Prostate gland (tissue), 2 donors: ENCODE results near the gene HPN. TPM values are rescaled to one million over a fixed set of nuclear protein-coding genes. Genes with fewer than 3 reads are reported as not detected.
A peak's percentile ranks its signal among the peaks of the same experiment; 100 is the strongest.
"Not testable (repeated sequence)": the region's sequence is repeated elsewhere in the genome, so short reads cannot be mapped to it uniquely, and the experiment has no call there.

ENCODE experiments used
- DNase-seq: peaks from one replicate; pipeline ENCODE4 v3.0.0-alpha.2; 2019; ENCODE audit warnings: low spot score
- H3K27ac ChIP-seq, 2 donors: fragments of 200-600 bp; sonication (generic); 2 replicates each; pipeline ENCODE4 v1.5.1; 2017 to 2019
- H3K27me3 ChIP-seq: fragments of 200-600 bp; sonication (generic); replicated peaks from 2 replicates; pipeline ENCODE4 v1.5.1; 2019; ENCODE audit not compliant: insufficient read depth
- H3K36me3 ChIP-seq, 2 donors: fragments of 200-600 bp; sonication (generic); 1 replicate in 1 of 2; 2 replicates in 1 of 2; pipeline versions ENCODE4 v1.5.1 to v1.8.1; 2017 to 2019
- H3K4me1 ChIP-seq: fragments of 200-600 bp; sonication (generic); replicated peaks from 2 replicates; pipeline ENCODE4 v1.5.1; 2019
- H3K4me3 ChIP-seq, 2 donors: fragments of 200-600 bp; sonication (generic); 2 replicates each; pipeline ENCODE4 v1.5.1; 2017 to 2019
- H3K9me3 ChIP-seq: fragments of 200-600 bp; sonication (generic); 2 replicates; pipeline ENCODE4 v1.5.1; 2017
- POLR2A ChIP-seq: fragments of 450-650 bp; IDR thresholded peaks from one replicate; pipeline ENCODE4 v1.6.1; 2016; ENCODE audit warnings: antibody characterized with exemption, mild to moderate bottlenecking
- POLR2AphosphoS5 ChIP-seq: sonication (generic); formaldehyde crosslinking; IDR thresholded peaks from one replicate; pipeline ENCODE4 v1.6.1; 2017; ENCODE audit warnings: antibody characterized with exemption
- WGBS: methylation state at CpG from one replicate; pipeline ENCODE4 v1.1.5; 2018; 5-methylcytosine and 5-hydroxymethylcytosine counted together
- intact Hi-C: fragments of 100-400 bp; cut with DNase I; formaldehyde crosslinking; loops from one replicate; pipeline ENCODE4 v1.14.2; 2022
- total RNA-seq, 2 donors: library from RNA; depleted of rRNA; stranded (reverse); fragments of >200 nt; gene quantifications; one replicate each; pipeline ENCODE4 v1.1.0, GENCODE V29; 2016
- TF ChIP-seq, protein P1 (sequence below), 4 experiments: fragments of 200-600 bp in 2 of 4; fragments of 450-650 bp in 2 of 4; sonication (generic) in 2 of 4; IDR thresholded peaks; 1 replicate in 3 of 4; 2 replicates in 1 of 4; pipeline ENCODE4 v1.5.1; 2016 to 2019; ENCODE audit warnings: antibody characterized with exemption in 4 of 4, mild to moderate bottlenecking in 2 of 4, moderate library complexity in 2 of 4

Gene HPN
- total RNA-seq, 2 donors from 2014 or later: 14.8 to 22.6 TPM

DNA sequence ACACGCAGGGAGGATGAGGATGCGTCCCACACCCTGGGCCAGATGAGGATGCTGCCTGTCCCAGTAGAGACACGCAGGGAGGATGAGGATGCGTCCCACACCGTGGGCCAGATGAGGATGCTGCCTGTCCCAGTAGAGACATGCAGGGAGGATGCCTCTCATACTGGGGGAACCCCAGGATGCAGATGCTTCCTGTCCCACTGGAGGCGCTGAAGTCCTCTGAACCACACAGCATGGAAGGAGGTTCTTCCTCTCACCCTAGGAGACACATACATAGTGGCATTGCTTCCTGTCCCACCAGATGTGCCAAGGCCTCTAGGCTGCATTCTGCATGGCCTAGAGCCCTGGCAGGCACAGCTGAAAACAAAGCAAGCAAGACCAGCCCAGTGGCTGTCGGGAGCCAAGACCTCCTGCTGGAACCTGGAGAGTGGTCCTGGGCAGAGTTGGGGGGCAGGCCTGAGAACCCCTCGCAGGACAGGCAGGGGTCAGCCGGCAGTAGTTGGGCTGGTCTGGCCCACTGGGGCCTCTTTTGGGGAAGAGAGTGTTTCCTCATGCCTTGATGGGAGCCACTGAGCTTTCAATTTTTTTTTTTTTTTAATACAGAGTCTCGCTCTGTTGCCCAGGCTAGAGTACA, 4.3 kb downstream of the HPN start:
- 63% methylated on average over 10 of the region's 10 CpGs for WGBS

DNA sequence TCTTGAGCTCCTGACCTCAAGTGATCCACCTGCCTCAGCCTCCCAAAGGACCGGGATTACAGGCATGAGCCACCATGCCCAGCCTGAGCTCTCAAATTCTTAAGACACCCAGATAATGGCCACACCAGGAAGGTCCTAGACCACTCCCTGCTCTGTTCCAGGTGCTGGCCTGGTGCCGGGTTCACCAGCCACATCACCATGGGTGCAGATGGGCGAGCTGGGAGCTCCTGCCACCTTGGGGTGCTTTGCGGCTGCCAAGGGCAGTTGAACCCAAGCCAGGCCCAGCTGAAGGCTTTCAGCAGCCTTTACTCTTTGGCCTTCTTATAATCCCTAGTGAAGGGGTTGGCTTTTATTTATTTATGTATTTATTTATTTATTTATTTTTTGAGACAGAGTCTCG, 4.9 kb downstream of the HPN start:
- Histone ChIP-seq H3K27ac (peak overlapping the region in 1 of 2 donors; percentile 68), H3K27me3 (no peaks in the 10 kb centered on the region), H3K4me3 (no peak overlapping the region), H3K4me1 (peaks cover 18% of the 10 kb centered on the region), H3K9me3 (no peaks in the 10 kb centered on the region), H3K36me3 (no peaks in the 10 kb centered on the region)
- DNase-seq: no peak
- WGBS: 97% methylated on average over 5 of the region's 5 CpGs
- TF ChIP-seq POLR2AphosphoS5: no peak
- intact Hi-C loops: no loop called here

More for the DNA sequence above, 4.3 kb downstream of the HPN start:
- no peak overlapping the region for H3K4me3 ChIP-seq
- DNase-seq: no peak
- H3K27me3 ChIP-seq: no peaks in the 10 kb centered on the region
- intact Hi-C loops: no loop called here
- no peak for TF ChIP-seq POLR2A
- TF ChIP-seq, protein P1, sequence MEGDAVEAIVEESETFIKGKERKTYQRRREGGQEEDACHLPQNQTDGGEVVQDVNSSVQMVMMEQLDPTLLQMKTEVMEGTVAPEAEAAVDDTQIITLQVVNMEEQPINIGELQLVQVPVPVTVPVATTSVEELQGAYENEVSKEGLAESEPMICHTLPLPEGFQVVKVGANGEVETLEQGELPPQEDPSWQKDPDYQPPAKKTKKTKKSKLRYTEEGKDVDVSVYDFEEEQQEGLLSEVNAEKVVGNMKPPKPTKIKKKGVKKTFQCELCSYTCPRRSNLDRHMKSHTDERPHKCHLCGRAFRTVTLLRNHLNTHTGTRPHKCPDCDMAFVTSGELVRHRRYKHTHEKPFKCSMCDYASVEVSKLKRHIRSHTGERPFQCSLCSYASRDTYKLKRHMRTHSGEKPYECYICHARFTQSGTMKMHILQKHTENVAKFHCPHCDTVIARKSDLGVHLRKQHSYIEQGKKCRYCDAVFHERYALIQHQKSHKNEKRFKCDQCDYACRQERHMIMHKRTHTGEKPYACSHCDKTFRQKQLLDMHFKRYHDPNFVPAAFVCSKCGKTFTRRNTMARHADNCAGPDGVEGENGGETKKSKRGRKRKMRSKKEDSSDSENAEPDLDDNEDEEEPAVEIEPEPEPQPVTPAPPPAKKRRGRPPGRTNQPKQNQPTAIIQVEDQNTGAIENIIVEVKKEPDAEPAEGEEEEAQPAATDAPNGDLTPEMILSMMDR (IDR thresholded peaks at IDR 0.05): peak in 2 of 4 experiments; percentile 22 to 24
- H3K27ac ChIP-seq: peak overlapping the region in 1 of 2 donors; percentile 19
- no peaks in the 10 kb centered on the region for H3K36me3 ChIP-seq
- H3K9me3 ChIP-seq: no peaks in the 10 kb centered on the region
- peaks cover 18% of the 10 kb centered on the region for H3K4me1 ChIP-seq

- H3K4me3 ChIP-seq: no peak overlapping the region
- intact Hi-C loops: no loop called here
- TF ChIP-seq POLR2AphosphoS5 (peak; percentile 47), POLR2A (no peak)
- TF ChIP-seq, protein P1 (IDR thresholded peaks at IDR 0.05): no peak
- peak; percentile 62 for DNase-seq
- H3K27me3 ChIP-seq: no peaks in the 10 kb centered on the region
- no peaks in the 10 kb centered on the region for H3K9me3 ChIP-seq
- WGBS: 38% methylated on average over 12 of the region's 12 CpGs
- H3K27ac ChIP-seq: peak overlapping the region; percentile 68 to 77
- H3K36me3 ChIP-seq: no peaks in the 10 kb centered on the region
- H3K4me1 ChIP-seq: peaks cover 18% of the 10 kb centered on the region
Measured at GRCh38 chr19:35048911-35049411, 7.4 kb downstream of the HPN start.

- no peaks in the 10 kb centered on the region for H3K36me3 ChIP-seq
- no peaks in the 10 kb centered on the region for H3K9me3 ChIP-seq
- DNase-seq: no peak
- H3K4me1 ChIP-seq: peaks cover 17% of the 10 kb centered on the region
- H3K4me3 ChIP-seq: no peak overlapping the region
- intact Hi-C loops: no loop called here
- H3K27me3 ChIP-seq: no peaks in the 10 kb centered on the region
- 64% methylated on average over 5 of the region's 5 CpGs for WGBS
- no peak for TF ChIP-seq POLR2A
- TF ChIP-seq POLR2AphosphoS5: no peak
- no peak overlapping the region for H3K27ac ChIP-seq
Measured at GRCh38 chr19:35049456-35049855, 7.9 kb downstream of the HPN start.

DNA sequence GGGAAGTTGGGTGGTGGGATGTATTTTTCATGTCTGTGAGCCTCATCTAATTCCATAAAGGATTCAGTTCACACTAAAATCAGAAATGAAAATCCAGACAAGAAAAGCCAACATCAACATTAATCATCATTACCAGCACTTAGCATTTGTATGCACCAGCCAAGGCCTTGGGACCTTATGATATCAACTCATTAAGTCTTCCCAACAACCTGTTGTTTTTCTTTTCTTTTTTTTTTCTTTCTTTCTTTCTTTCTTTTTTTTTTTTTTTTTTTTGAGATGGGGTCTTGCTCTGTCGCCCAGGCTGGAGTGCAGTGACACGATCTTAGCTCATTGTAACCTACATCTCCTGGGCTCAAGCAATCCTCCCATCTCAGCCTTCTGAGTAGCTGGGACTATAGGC, 9.1 kb downstream of the HPN start:
- H3K4me1 ChIP-seq: peaks cover 15% of the 10 kb centered on the region
- WGBS: 95% methylated on average over 2 of the region's 2 CpGs
- H3K9me3 ChIP-seq, intact Hi-C loops, H3K27ac ChIP-seq, H3K27me3 ChIP-seq, H3K4me3 ChIP-seq, H3K36me3 ChIP-seq, DNase-seq: not testable (repeated sequence)

- intact Hi-C loops, DNase-seq, H3K27ac ChIP-seq, H3K9me3 ChIP-seq, H3K4me3 ChIP-seq, H3K27me3 ChIP-seq, H3K36me3 ChIP-seq: not testable (repeated sequence)
- 95% methylated on average over 4 of the region's 4 CpGs for WGBS
- H3K4me1 ChIP-seq: peaks cover 15% of the 10 kb centered on the region
Measured at GRCh38 chr19:35051268-35051667, 9.7 kb downstream of the HPN start.

DNA sequence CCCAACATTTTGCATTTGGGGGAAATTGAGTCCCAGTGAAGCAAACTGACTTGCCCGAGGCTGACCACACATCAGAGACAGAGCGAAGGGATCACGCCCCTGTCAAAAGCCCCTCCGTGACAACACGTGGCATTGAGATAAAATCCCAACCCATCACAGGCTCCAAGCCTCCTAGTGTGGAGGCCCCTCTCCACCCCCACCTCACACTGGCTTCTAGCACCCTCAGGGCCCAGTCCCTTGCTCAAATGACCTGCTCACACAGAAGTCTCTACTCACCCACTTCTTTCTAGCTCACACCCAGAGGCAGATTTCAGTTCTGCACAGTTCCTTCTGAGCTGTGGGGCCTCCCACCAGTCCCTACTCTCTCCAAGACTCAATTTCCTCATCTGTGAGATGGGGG, 10.3 kb downstream of the HPN start:
- no peak for DNase-seq
- intact Hi-C loops: no loop called here
- H3K36me3 ChIP-seq: no peaks in the 10 kb centered on the region
- H3K4me1 ChIP-seq: peaks cover 15% of the 10 kb centered on the region
- no peak overlapping the region for H3K27ac ChIP-seq
- TF ChIP-seq, protein P1 (IDR thresholded peaks at IDR 0.05): no peak
- TF ChIP-seq POLR2A (no peak), POLR2AphosphoS5 (no peak)
- WGBS: 91% methylated on average over 5 of the region's 5 CpGs
- no peaks in the 10 kb centered on the region for H3K9me3 ChIP-seq
- no peaks in the 10 kb centered on the region for H3K27me3 ChIP-seq
- H3K4me3 ChIP-seq: no peak overlapping the region
